ENCODE measurements around the gene ZBTB12.
A peak's percentile ranks its signal among the peaks of the same experiment; 100 is the strongest.

The ZBTB12 gene

GRCh38 chr6:31922942-31923341, 21.1 kb upstream of the ZBTB12 start:
- no peak overlapping the region for H3K4me3 ChIP-seq (ENCODE audit: low read depth, low read length)
- DNase-seq (ENCODE audit: low read depth): no peak
- TF ChIP-seq, protein P1, sequence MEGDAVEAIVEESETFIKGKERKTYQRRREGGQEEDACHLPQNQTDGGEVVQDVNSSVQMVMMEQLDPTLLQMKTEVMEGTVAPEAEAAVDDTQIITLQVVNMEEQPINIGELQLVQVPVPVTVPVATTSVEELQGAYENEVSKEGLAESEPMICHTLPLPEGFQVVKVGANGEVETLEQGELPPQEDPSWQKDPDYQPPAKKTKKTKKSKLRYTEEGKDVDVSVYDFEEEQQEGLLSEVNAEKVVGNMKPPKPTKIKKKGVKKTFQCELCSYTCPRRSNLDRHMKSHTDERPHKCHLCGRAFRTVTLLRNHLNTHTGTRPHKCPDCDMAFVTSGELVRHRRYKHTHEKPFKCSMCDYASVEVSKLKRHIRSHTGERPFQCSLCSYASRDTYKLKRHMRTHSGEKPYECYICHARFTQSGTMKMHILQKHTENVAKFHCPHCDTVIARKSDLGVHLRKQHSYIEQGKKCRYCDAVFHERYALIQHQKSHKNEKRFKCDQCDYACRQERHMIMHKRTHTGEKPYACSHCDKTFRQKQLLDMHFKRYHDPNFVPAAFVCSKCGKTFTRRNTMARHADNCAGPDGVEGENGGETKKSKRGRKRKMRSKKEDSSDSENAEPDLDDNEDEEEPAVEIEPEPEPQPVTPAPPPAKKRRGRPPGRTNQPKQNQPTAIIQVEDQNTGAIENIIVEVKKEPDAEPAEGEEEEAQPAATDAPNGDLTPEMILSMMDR (IDR thresholded peaks at IDR 0.05; ENCODE audit: low read depth, low read length, missing control alignments): peak; percentile 27

DNA sequence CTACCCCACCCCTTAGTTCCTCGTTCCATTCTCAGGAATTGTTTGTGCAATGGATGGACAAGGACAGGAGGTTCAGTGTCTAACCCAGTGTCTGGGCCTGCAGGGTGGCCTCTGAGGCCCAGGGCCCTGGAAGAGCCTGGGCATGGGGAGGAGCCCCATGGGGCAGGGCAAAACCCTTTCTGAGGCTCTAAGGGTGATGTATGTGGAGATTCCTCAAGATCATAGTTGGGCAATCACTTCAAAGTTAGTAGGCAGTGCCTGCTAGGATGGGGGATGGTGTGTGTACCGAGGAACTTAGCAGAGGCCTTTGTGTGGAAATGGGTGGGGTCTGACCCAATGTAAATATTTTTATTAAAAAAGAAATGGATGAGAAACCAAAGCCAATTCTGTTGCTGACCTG, 18.9 kb upstream of the ZBTB12 start:
- TF ChIP-seq, protein P1 (IDR thresholded peaks at IDR 0.05; ENCODE audit: low read depth, low read length, missing control alignments): no peak
- no peak for DNase-seq (ENCODE audit: low read depth)
- no peak overlapping the region for H3K4me3 ChIP-seq (ENCODE audit: low read depth, low read length)

- DNase-seq (ENCODE audit: low read depth): no peak
- TF ChIP-seq, protein P1 (IDR thresholded peaks at IDR 0.05; ENCODE audit: low read depth, low read length, missing control alignments): no peak
- no peak overlapping the region for H3K4me3 ChIP-seq (ENCODE audit: low read depth, low read length)
Measured at GRCh38 chr6:31919624-31920303, 17.9 kb upstream of the ZBTB12 start.

GRCh38 chr6:31918069-31918720, 16.3 kb upstream of the ZBTB12 start:
- no peak for DNase-seq (ENCODE audit: low read depth)
- H3K4me3 ChIP-seq (ENCODE audit: low read depth, low read length): no peak overlapping the region
- TF ChIP-seq, protein P1 (IDR thresholded peaks at IDR 0.05; ENCODE audit: low read depth, low read length, missing control alignments): no peak

GRCh38 chr6:31915756-31916155, 13.9 kb upstream of the ZBTB12 start:
- TF ChIP-seq, protein P1 (IDR thresholded peaks at IDR 0.05; ENCODE audit: low read depth, low read length, missing control alignments): no peak
- DNase-seq (ENCODE audit: low read depth): no peak
- no peak overlapping the region for H3K4me3 ChIP-seq (ENCODE audit: low read depth, low read length)

- H3K4me3 ChIP-seq (ENCODE audit: low read depth, low read length): no peak overlapping the region
- no peak for DNase-seq (ENCODE audit: low read depth)
- TF ChIP-seq, protein P1 (IDR thresholded peaks at IDR 0.05; ENCODE audit: low read depth, low read length, missing control alignments): no peak
Measured at GRCh38 chr6:31915351-31915750, 13.5 kb upstream of the ZBTB12 start.
